ENCODE data around the gene ARSB. TPM values are rescaled to one million over a fixed set of nuclear protein-coding genes. Genes with fewer than 3 reads are reported as not detected.

ARSB gene
- total RNA-seq, 1 experiment from 2014 or later, result 11.4 TPM

DNA sequence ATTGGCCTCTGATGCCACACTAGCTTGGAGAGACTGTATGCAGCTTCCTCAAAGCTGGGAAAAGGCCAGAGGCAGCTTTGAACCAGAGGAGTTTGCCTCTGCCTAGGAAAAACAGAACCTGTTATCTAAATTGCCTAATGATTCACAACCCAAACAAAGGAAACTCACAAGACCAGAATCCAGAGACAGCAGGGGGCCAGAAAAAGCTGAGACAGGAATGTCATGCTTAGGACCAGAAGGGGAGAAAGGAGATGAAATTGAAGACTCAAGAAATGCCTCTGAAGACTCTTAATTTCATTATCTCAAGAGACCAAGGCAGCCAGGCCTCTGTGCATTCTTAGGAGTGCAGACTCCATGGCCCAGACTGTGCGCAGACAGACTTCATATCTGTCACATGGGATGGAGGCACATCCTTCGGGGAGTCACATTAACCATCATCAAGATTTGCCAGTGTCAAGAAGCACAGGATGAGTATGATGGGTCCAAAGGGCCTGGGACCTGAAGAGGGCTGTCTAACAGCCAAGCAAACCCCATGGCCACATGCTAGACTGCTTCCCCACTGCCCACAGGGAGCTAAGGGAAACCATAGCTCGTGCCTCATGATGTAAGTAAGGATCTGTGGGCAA, 57.3 kb downstream of the ARSB start:
- H4K20me1 ChIP-seq (ENCODE audit: control insufficient read depth, insufficient read depth, insufficient read length), result no peaks in the 10 kb centered on the region
- H2BK5ac ChIP-seq (ENCODE audit: insufficient read length, low read length), result no peak overlapping the region
- no peak overlapping the region for H3K27ac ChIP-seq (ENCODE audit: insufficient read length, low read depth, low read length)
- H4K91ac ChIP-seq (ENCODE audit: insufficient read length, low read depth, low read length), result no peak overlapping the region
- Mint-ChIP-seq H3K36me3 (ENCODE audit: insufficient read depth in 1 of 3, low read depth in 3 of 3) (no peaks in the 10 kb centered on the region; a peak in 1 of 7 replicates), H3K27ac (peak overlapping the region; percentile 36 to 99 (median 89); a peak in 6 of 7 replicates), H3K4me1 (peaks cover 36 to 58% of the 10 kb centered on the region in 2 experiments), H3K9me3 (no peaks in the 10 kb centered on the region), H3K27me3 (ENCODE audit: low read depth) (no peaks in the 10 kb centered on the region), H3K4me3 (no peak overlapping the region)
- peak overlapping the region; percentile 4 for H3K4me2 ChIP-seq (ENCODE audit: insufficient read depth, insufficient read length, low read length)
- no CpG with 5 or more reads among the region's 3 CpGs for WGBS (ENCODE audit: extremely low coverage, insufficient read length, low lambda C conversion rate)
- peaks cover 7% of the 10 kb centered on the region for H3K4me1 ChIP-seq (ENCODE audit: insufficient read depth, low read length)
- H4K8ac ChIP-seq (replicated peaks; ENCODE audit: insufficient read length, low read depth, low read length), result no peak overlapping the region
- no peak overlapping the region for H2BK120ac ChIP-seq (ENCODE audit: low read depth, low read length, poor library complexity, severe bottlenecking)
- no peak overlapping the region for H3K18ac ChIP-seq (ENCODE audit: insufficient read length, low read depth, low read length)
- no peaks in the 10 kb centered on the region for H3K27me3 ChIP-seq (ENCODE audit: insufficient read depth, low read length)
- no peaks in the 10 kb centered on the region for H3K79me1 ChIP-seq (ENCODE audit: insufficient read depth, low read depth, low read length, poor library complexity, severe bottlenecking)
- H3K4ac ChIP-seq (ENCODE audit: low read depth, low read length), result no peak overlapping the region
- no peak overlapping the region for H3K56ac ChIP-seq (ENCODE audit: insufficient read length, low read depth, low read length)
- peak; percentile 65 for DNase-seq
- H3K23ac ChIP-seq (ENCODE audit: insufficient read length, low read depth, low read length), result no peak overlapping the region
- no peak overlapping the region for H2AK5ac ChIP-seq (ENCODE audit: insufficient read length, low read length)
- TF ChIP-seq, protein P1, sequence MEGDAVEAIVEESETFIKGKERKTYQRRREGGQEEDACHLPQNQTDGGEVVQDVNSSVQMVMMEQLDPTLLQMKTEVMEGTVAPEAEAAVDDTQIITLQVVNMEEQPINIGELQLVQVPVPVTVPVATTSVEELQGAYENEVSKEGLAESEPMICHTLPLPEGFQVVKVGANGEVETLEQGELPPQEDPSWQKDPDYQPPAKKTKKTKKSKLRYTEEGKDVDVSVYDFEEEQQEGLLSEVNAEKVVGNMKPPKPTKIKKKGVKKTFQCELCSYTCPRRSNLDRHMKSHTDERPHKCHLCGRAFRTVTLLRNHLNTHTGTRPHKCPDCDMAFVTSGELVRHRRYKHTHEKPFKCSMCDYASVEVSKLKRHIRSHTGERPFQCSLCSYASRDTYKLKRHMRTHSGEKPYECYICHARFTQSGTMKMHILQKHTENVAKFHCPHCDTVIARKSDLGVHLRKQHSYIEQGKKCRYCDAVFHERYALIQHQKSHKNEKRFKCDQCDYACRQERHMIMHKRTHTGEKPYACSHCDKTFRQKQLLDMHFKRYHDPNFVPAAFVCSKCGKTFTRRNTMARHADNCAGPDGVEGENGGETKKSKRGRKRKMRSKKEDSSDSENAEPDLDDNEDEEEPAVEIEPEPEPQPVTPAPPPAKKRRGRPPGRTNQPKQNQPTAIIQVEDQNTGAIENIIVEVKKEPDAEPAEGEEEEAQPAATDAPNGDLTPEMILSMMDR (conservative IDR thresholded peaks at IDR 0.05), result no peak
- H2BK12ac ChIP-seq (ENCODE audit: insufficient read length, low read depth, low read length), result no peak overlapping the region
- H3K14ac ChIP-seq (ENCODE audit: insufficient read depth, low read length), result no peak overlapping the region
- H3K79me2 ChIP-seq (ENCODE audit: insufficient read depth, low read length), result no peaks in the 10 kb centered on the region
- no peak overlapping the region for H2AFZ ChIP-seq (ENCODE audit: low read length)
- no peak overlapping the region for H3T11ph ChIP-seq (ENCODE audit: low read length)
- no peaks in the 10 kb centered on the region for H3K23me2 ChIP-seq (ENCODE audit: insufficient read length, low read depth, low read length, poor library complexity, severe bottlenecking)
- H2BK15ac ChIP-seq (ENCODE audit: low read depth, low read length), result no peak overlapping the region
- no peak overlapping the region for H4K5ac ChIP-seq (ENCODE audit: insufficient read length, low read depth, low read length)
- H3K9me3 ChIP-seq (ENCODE audit: control insufficient read depth, low read depth, low read length), result no peaks in the 10 kb centered on the region
- no peak overlapping the region for H3K9ac ChIP-seq (ENCODE audit: extremely low read depth, insufficient read length, low read length)
- no peak overlapping the region for H2BK20ac ChIP-seq (ENCODE audit: low read depth, low read length, poor library complexity, severe bottlenecking)

Data from H9 (cell line).